GM18508 (cell line): ENCODE data around the gene CD164L2.

ENCODE experiments used
- ATAC-seq: cut with Tn5 transposase; IDR thresholded peaks from one replicate; pipeline ENCODE4 v1.9.1; 2021; ENCODE audit warnings: moderate number of reproducible peaks; ENCODE audit not compliant: insufficient read depth, unreplicated experiment

Gene CD164L2

GRCh38 chr1:27350663-27351540 lies 32.2 kb downstream of the CD164L2 start:
- ATAC-seq: no peak

DNA sequence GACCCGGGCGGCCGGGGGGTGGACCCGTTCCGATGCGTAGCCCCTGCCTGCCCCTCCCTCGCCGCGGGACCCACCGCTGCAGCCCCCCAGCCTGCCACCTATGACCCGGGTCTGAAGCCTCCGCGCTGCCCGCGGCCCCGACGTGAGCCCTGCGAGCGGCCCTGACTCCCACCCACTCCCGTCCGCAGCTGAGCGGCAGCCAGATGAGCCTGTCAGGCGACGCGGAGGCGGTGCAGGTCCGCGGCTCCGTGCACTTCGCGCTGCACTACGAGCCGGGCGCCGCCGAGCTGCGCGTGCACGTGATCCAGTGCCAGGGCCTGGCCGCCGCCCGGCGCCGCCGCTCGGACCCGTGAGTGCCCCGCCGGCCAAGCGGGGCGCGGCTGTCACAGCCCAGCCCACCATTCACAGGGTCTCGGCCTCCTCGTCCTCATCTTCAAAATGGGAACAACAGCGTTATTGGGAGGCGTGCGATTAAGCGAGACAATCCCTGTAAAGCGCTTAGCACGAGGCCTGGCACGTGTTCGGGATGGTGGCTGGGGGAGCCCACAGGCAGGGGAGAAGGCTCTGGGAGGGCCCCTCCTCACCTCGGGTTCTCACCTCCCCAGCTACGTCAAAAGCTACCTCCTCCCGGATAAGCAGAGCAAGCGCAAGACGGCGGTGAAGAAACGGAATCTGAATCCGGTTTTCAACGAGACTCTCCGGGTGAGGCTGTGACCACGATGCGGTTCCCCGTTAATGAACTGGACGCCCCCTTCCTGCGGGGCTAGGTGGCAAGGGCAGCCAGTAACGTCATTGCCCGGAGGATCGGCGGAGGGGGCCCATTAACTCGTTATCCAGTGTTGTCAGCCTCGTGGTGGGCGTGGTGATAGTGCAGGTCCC lies 33.1 kb downstream of the CD164L2 start:
- ATAC-seq: no peak

DNA sequence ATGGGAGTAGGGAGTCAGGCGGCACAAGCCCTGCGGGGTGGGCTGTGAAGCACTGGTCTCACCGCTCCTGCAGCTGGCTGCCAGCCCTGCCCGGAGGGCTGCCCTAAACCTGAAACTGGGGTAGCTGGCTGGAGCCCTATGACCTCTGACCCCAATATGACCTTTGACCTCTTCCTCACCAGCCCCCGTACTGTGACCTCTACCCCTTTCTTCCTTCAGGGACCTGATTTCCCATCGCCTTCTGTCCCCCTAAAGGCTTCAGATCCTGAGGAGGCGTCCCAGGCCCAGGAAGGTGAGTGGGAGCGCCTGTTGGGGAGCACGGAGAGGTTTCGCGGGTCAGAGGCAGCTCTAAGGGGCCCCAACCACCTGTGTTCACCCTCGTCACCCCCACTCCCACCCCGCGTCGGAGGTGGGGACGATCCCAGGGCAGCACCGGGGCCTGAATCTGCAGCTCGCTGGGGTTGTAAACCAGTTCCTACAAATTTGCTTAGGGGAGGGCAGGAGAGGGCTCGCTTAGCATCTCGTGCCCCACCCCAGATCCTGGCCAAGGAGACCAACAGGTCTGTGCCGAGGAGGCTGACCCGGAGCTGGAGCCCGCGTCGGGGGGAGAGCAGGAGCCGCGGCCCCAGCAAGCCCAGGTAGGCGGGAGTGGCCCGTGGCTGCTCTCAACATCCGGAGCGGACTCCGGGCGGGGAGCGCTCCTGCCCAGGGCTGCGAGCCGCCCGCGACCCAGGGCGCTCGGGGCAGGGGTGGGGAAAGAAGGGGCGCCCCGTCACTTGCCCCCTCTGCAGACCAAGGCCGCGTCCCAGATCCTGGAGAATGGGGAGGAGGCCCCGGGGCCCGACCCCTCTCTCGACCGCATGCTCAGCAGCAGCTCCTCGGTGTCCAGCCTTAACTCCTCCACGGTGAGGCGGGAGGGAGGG lies 34.0 kb downstream of the CD164L2 start:
- ATAC-seq: no peak

GRCh38 chr1:27346991-27347624 lies 36.0 kb downstream of the CD164L2 start:
- ATAC-seq: no peak

DNA sequence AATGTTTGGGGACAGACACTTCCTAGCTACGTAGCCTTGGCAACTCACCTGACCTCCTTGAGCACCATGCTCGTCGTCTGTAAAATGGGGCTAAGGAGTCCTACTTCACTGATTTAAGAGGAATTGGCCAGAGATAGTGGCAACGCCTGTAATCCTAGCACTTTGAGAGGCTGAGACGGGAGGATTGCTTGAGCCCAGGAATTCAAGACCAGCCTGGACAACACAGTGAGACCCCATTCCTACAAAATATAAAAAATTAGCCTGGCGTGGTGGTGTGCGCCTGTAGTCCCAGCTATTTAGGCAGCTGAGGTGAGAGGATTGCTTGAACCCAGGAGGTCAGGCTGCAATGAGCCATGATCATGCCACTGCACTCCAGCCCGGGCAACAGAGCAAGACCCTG lies 36.8 kb downstream of the CD164L2 start:
- ATAC-seq: no peak

GRCh38 chr1:27345272-27345671 lies 37.9 kb downstream of the CD164L2 start:
- no peak for ATAC-seq

DNA sequence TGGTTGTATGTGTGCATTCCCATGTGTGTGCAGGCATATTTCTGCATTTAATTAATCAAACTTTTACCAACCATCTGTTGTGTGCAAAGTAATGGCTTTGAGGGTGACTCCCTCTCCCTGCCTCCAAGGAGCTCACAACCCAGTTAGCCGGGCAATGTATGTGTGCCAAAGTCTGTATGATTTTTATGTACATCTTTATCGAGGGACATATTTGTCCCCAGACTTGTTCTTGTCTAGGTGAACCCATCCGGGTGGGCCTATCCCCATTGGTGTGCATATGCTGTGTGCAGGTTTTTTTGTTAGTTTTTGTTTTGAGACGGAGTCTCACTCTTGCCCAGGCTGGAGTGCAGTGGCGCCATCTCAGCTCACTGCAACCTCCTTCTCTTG lies 39.5 kb downstream of the CD164L2 start:
- ATAC-seq: no peak

DNA sequence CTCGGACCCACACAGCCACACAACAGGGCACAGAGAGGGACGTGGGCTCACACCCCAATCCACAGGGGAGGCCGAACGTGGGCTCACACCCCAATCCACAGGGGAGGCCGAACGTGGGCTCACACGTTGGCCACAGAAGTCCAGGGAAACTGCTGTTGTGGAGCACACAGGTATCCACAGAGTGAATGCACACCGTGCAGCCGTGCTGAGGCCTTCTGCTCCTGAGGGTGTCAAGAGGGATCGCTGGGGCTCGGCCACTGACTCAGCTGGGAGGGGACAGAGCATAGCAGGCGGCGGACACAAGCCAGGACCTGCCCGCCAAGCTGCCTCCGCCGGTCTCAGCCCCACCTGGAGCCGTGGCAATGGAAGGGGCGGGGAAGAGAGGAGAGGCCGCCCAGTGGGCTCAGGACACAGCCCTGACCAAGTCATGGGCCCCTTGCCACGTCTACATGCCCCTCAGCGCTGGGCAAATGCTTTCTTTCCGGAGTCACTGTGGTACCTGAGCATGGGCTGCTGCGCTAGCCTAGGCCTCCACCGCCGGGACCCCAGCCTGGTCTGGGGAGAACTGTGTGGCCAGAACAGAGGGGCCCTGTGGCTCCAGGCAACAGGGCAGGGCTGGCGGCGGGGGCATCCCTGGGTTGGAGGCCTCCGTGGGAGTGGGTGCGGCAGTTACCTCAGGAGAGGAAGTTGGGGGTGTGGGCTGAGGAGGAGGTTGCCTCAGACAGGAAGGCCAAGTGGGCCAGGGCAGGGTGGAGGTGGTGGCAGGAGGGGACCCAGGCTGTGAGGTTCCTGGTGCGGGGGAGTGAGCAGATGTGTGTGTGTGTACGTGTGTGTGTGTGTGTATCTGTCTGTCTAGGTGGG lies 40.1 kb downstream of the CD164L2 start:
- no peak for ATAC-seq

GRCh38 chr1:27342391-27342777 lies 40.7 kb downstream of the CD164L2 start:
- ATAC-seq: no peak

GRCh38 chr1:27341525-27342252 lies 41.4 kb downstream of the CD164L2 start, which contains the start of gene SYTL1:
TSS of gene SYTL1 (plus strand) at chr1:27342022. CDS start at chr1:27345335, 3,313 bp downstream.
- no peak for ATAC-seq

DNA sequence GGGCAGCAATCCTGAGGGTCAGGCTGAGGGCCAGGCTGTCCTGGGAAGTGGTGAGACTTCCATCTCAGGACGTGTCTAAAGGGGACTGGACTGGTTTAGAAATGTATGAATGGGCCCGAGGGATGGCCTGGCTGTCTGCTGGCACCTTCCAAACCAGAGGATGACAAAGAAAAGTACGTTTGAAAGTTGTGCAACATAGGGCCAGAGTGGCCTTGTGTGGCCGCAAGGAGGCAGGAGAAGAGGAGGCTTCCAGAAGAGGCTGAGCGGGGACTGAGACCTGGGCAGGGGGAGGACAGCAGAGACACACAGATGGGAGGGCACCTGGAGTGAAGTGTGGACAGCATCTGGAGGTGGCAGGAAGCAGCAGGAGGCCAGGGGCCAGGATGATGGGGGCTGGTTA lies 43.9 kb downstream of the CD164L2 start:
- ATAC-seq: no peak

GRCh38 chr1:27338751-27339150 lies 44.4 kb downstream of the CD164L2 start:
- ATAC-seq: no peak

- no peak for ATAC-seq
These were observed 46.4 kb downstream of the CD164L2 start for GRCh38 chr1:27336756-27337155.

GRCh38 chr1:27335506-27336422 lies 47.4 kb downstream of the CD164L2 start:
- no peak for ATAC-seq

- no peak for ATAC-seq
These were observed 49.3 kb downstream of the CD164L2 start for GRCh38 chr1:27333717-27334279.

DNA sequence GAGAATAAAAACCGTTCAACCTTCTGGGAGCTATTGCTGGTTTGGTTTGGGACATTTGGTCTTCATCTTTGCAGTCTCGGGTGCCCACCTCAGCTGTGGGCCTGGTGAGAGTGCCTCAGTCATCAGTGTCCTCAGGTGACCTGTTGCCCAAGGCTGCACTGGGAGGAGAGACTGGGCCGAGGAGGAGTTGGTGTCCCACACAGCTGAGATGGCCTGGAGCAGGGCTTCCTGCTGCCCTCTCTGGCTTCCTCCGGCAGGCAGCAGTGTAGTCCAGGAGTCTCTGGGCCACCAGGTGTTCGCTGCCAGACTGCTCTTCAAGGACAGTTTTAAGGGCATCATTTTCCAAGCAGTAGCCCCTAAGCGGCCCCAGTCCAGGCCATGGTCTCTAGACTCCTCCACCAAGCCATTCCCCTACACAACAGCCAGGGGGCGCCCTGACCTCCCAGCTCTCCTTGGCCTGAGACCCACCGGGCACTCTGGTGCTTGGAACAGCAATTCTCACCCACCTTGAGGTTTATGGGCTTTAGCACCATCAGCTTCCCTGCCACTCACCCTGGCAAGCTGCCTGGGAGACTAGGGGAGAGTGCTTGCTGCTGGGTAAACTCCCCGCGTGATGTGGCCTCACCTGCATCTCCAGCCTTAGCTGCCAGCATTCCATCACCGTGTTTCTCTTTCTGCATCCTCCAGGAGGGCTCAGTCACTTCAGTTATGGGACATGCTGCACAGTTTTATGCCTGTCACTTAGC lies 50.4 kb downstream of the CD164L2 start:
- no peak for ATAC-seq
